ENCODE measurements around the gene WWOX. TPM values are rescaled to one million over a fixed set of nuclear protein-coding genes. Genes with fewer than 3 reads are reported as not detected.

Gene WWOX
- total and polyA plus RNA-seq, 10 donors: 5.9 to 90.3 (median 26.4) TPM

- intact Hi-C loops (cut with DNase I; ENCODE audit: low total_unique reads): no loop called here
- Histone ChIP-seq H3K4me1 (peaks cover 0 to 5% (median 0%) of the 10 kb centered on the region in 6 donors), H3K9me3 (no peaks in the 10 kb centered on the region), H3K36me3 (no peaks in the 10 kb centered on the region), H3K4me3 (no peak overlapping the region), H3K27me3 (replicated peaks in 1 of 7) (no peaks in the 10 kb centered on the region), H3K27ac (no peak overlapping the region)
- 82 to 97% (median 96%) methylated on average over 2 of the region's 2 CpGs for WGBS, 5 donors
- no peak for DNase-seq
- TF ChIP-seq CTCF (IDR thresholded peaks at IDR 0.05 in 8 of 11, conservative IDR thresholded peaks at IDR 0.05 in 3 of 11): no peak
- TF ChIP-seq POLR2A (IDR thresholded peaks at IDR 0.05): no peak
- no peak for TF ChIP-seq POLR2AphosphoS5 (IDR thresholded peaks at IDR 0.05)
Measured at GRCh38 chr16:79042141-79042540, 942.7 kb downstream of the WWOX start.

GRCh38 chr16:79042886-79043285 lies 943.4 kb downstream of the WWOX start:
- Histone ChIP-seq H3K36me3 (no peaks in the 10 kb centered on the region), H3K27ac (no peak overlapping the region), H3K27me3 (replicated peaks in 1 of 7) (no peaks in the 10 kb centered on the region), H3K9me3 (no peaks in the 10 kb centered on the region), H3K4me1 (peaks cover 0 to 5% (median 0%) of the 10 kb centered on the region in 6 donors), H3K4me3 (no peak overlapping the region)
- TF ChIP-seq POLR2AphosphoS5 (IDR thresholded peaks at IDR 0.05) (no peak), POLR2A (IDR thresholded peaks at IDR 0.05) (no peak), CTCF (IDR thresholded peaks at IDR 0.05 in 8 of 11, conservative IDR thresholded peaks at IDR 0.05 in 3 of 11) (no peak)
- intact Hi-C loops (cut with DNase I; ENCODE audit: low total_unique reads): no loop called here
- DNase-seq: no peak
- WGBS, 5 donors: 28 to 52% (median 34%) methylated on average over 3 of the region's 3 CpGs

GRCh38 chr16:79045191-79045590 lies 945.7 kb downstream of the WWOX start:
- no peak for TF ChIP-seq POLR2A (IDR thresholded peaks at IDR 0.05)
- TF ChIP-seq POLR2AphosphoS5 (IDR thresholded peaks at IDR 0.05): no peak
- no peak for TF ChIP-seq CTCF (IDR thresholded peaks at IDR 0.05 in 8 of 11, conservative IDR thresholded peaks at IDR 0.05 in 3 of 11)
- Histone ChIP-seq H3K27me3 (replicated peaks in 1 of 7) (no peaks in the 10 kb centered on the region), H3K4me1 (peaks cover 0 to 5% (median 0%) of the 10 kb centered on the region in 6 donors), H3K36me3 (no peaks in the 10 kb centered on the region), H3K9me3 (no peaks in the 10 kb centered on the region), H3K4me3 (no peak overlapping the region), H3K27ac (no peak overlapping the region)
- intact Hi-C loops (cut with DNase I; ENCODE audit: low total_unique reads): no loop called here
- WGBS, 5 donors: 65 to 83% (median 71%) methylated on average over 2 of the region's 2 CpGs
- no peak for DNase-seq

GRCh38 chr16:79047337-79047736 lies 947.9 kb downstream of the WWOX start:
- no peak for DNase-seq
- WGBS, 5 donors: 53 to 65% (median 56%) methylated on average over 3 of the region's 3 CpGs
- Histone ChIP-seq H3K27ac (no peak overlapping the region), H3K36me3 (no peaks in the 10 kb centered on the region), H3K27me3 (replicated peaks in 1 of 7) (no peaks in the 10 kb centered on the region), H3K9me3 (peaks cover 0 to 3% (median 0%) of the 10 kb centered on the region in 8 donors), H3K4me1 (peaks cover 0 to 5% (median 0%) of the 10 kb centered on the region in 6 donors), H3K4me3 (no peak overlapping the region)
- intact Hi-C loops (cut with DNase I; ENCODE audit: low total_unique reads): no loop called here
- peak in 10 of 11 experiments; percentile 19 to 63 (median 40) for TF ChIP-seq CTCF (IDR thresholded peaks at IDR 0.05 in 8 of 11, conservative IDR thresholded peaks at IDR 0.05 in 3 of 11)
- TF ChIP-seq POLR2A (IDR thresholded peaks at IDR 0.05): no peak
- no peak for TF ChIP-seq POLR2AphosphoS5 (IDR thresholded peaks at IDR 0.05)
